Activated T-helper 1 cell treated with anti-CD3 and anti-CD28 coated beads, Interleukin-12 subunit alpha, Interleukin-12 subunit beta, Interleukin-2, Interleukin-4 antibody, amounts not matched to agents 30 ng/mL and 10 ng/mL and 1 ng/mL, durations not matched to agents 14 hours and 24 hours and 36 hours (primary cell): ENCODE results near the gene DDX49. TPM values are rescaled to one million over a fixed set of nuclear protein-coding genes. Genes with fewer than 3 reads are reported as not detected.

Experiments used
- DNase-seq: peaks from one replicate; pipeline ENCODE4 v3.0.0; 2021; ENCODE audit warnings: low spot score
- H3K27ac Mint-ChIP-seq: one replicate; pipeline ENCODE4 v1.8.0; 2021; ENCODE audit warnings: mild to moderate bottlenecking, mixed read lengths
- H3K27me3 Mint-ChIP-seq: one replicate; pipeline ENCODE4 v1.8.0; 2022; ENCODE audit warnings: mild to moderate bottlenecking, moderate library complexity, mixed read lengths; ENCODE audit not compliant: insufficient read depth
- H3K36me3 Mint-ChIP-seq: one replicate; pipeline ENCODE4 v1.8.0; 2021; ENCODE audit warnings: low read depth, mixed read lengths
- H3K4me1 Mint-ChIP-seq: one replicate; pipeline ENCODE4 v1.8.0; 2021; ENCODE audit warnings: low read depth, mixed read lengths
- H3K4me3 Mint-ChIP-seq: one replicate; pipeline ENCODE4 v1.8.0; 2021; ENCODE audit warnings: mild to moderate bottlenecking, moderate library complexity, mixed read lengths
- H3K9me3 Mint-ChIP-seq: one replicate; pipeline ENCODE4 v1.8.0; 2021; ENCODE audit warnings: mixed read lengths
- intact Hi-C: fragments of 100-400 bp; cut with micrococcal nuclease; formaldehyde crosslinking; loops from one replicate; pipeline ENCODE4 v1.15.1; 2024
- total RNA-seq: library from RNA; stranded (reverse); gene quantifications from 2 replicates; pipeline ENCODE4 v1.2.3, GENCODE V29; 2022

DDX49 gene
- total RNA-seq, 1 donor from 2014 or later = 101 TPM

GRCh38 chr19:18967358-18968146 lies 48.0 kb downstream of the DDX49 start:
- intact Hi-C loops = no loop called here
- peak overlapping the region; percentile 48 for H3K27ac Mint-ChIP-seq
- no peaks in the 10 kb centered on the region for H3K4me1 Mint-ChIP-seq
- H3K9me3 Mint-ChIP-seq = no peaks in the 10 kb centered on the region
- no peak for DNase-seq
- H3K36me3 Mint-ChIP-seq = no peaks in the 10 kb centered on the region
- H3K4me3 Mint-ChIP-seq = no peak overlapping the region
- peaks cover 6% of the 10 kb centered on the region for H3K27me3 Mint-ChIP-seq

- Mint-ChIP-seq H3K9me3 (no peaks in the 10 kb centered on the region), H3K27ac (no peak overlapping the region), H3K4me1 (no peaks in the 10 kb centered on the region), H3K36me3 (no peaks in the 10 kb centered on the region), H3K27me3 (no peaks in the 10 kb centered on the region), H3K4me3 (no peak overlapping the region)
- no peak for DNase-seq
- intact Hi-C loops = no loop called here
Observed at GRCh38 chr19:18969931-18970659, 50.6 kb downstream of the DDX49 start.

- Mint-ChIP-seq H3K36me3 (no peaks in the 10 kb centered on the region), H3K27me3 (no peaks in the 10 kb centered on the region), H3K9me3 (no peaks in the 10 kb centered on the region), H3K4me3 (no peak overlapping the region), H3K4me1 (no peaks in the 10 kb centered on the region), H3K27ac (no peak overlapping the region)
- DNase-seq = no peak
- intact Hi-C loops = no loop called here
Observed at GRCh38 chr19:18972301-18972811, 52.8 kb downstream of the DDX49 start.

- Mint-ChIP-seq H3K27ac (no peak overlapping the region), H3K4me1 (no peaks in the 10 kb centered on the region), H3K36me3 (no peaks in the 10 kb centered on the region), H3K27me3 (no peaks in the 10 kb centered on the region), H3K4me3 (no peak overlapping the region), H3K9me3 (no peaks in the 10 kb centered on the region)
- intact Hi-C loops = no loop called here
- no peak for DNase-seq
Observed at GRCh38 chr19:18972851-18973250, 53.3 kb downstream of the DDX49 start.

- Mint-ChIP-seq H3K9me3 (no peaks in the 10 kb centered on the region), H3K27me3 (no peaks in the 10 kb centered on the region), H3K36me3 (no peaks in the 10 kb centered on the region), H3K27ac (no peak overlapping the region), H3K4me3 (no peak overlapping the region), H3K4me1 (no peaks in the 10 kb centered on the region)
- no peak for DNase-seq
- intact Hi-C loops = no loop called here
Observed at GRCh38 chr19:18975011-18975410, 55.5 kb downstream of the DDX49 start.

- H3K4me3 Mint-ChIP-seq = no peak overlapping the region
- no peaks in the 10 kb centered on the region for H3K4me1 Mint-ChIP-seq
- H3K27ac Mint-ChIP-seq = no peak overlapping the region
- no peaks in the 10 kb centered on the region for H3K27me3 Mint-ChIP-seq
- intact Hi-C loops = no loop called here
- H3K9me3 Mint-ChIP-seq = no peaks in the 10 kb centered on the region
- no peaks in the 10 kb centered on the region for H3K36me3 Mint-ChIP-seq
- no peak for DNase-seq
Observed at GRCh38 chr19:18975869-18976268, 56.4 kb downstream of the DDX49 start.

Other genes with a start within 250 kb of the DDX49 start
- 6.1 and 7.6 TPM in 2 replicates for gene CRTC1, start 236.0 kb upstream of the DDX49 start, total RNA-seq
- gene COMP, start 128.4 kb upstream of the DDX49 start, total RNA-seq = not detected in 2 replicates
- gene UPF1, start 87.8 kb upstream of the DDX49 start, total RNA-seq = 102 and 113 TPM in 2 replicates
- not detected in 2 replicates for gene CERS1, start 23.6 kb upstream of the DDX49 start, total RNA-seq
- gene COPE, start 328 bp upstream of the DDX49 start, total RNA-seq = 221 and 229 TPM in 2 replicates
- gene HOMER3, start 21.5 kb downstream of the DDX49 start, total RNA-seq = 0.29 and 0.75 TPM in 2 replicates
- 114 and 128 TPM in 2 replicates for gene SUGP2, start 113.8 kb downstream of the DDX49 start, total RNA-seq
- 54.9 and 56.5 TPM in 2 replicates for gene ARMC6, start 113.9 kb downstream of the DDX49 start, total RNA-seq
- gene SLC25A42, start 144.3 kb downstream of the DDX49 start, total RNA-seq = 7.8 and 10.8 TPM in 2 replicates
- gene TMEM161A, start 218.8 kb downstream of the DDX49 start, total RNA-seq = 46.0 and 48.9 TPM in 2 replicates